ENCODE data around the gene GAS2.

GAS2 gene

GRCh38 chr11:22674470-22675439 is 8.3 kb downstream of the GAS2 start:
- DNase-seq: no peak

GRCh38 chr11:22677153-22677903 is 10.9 kb downstream of the GAS2 start:
- DNase-seq: no peak

DNA sequence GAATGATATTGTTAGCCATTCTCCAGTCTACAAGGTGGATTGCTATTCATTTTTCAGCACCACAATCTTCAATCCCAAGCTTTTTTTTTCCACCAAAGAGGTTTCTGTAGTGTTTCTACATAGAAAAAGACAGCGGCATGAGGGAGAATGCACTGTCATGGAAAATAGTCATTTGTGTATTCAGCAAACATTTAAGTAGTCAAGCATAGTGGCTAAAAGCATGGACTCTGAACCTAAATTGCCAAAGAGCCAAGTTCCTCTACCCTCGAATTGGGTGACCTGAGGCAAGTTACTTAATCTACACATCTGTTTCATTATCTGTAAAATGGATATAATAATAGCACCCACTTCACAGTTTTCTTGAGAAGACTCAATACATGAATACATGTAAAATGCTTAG is 14.2 kb downstream of the GAS2 start:
- DNase-seq: no peak

DNA sequence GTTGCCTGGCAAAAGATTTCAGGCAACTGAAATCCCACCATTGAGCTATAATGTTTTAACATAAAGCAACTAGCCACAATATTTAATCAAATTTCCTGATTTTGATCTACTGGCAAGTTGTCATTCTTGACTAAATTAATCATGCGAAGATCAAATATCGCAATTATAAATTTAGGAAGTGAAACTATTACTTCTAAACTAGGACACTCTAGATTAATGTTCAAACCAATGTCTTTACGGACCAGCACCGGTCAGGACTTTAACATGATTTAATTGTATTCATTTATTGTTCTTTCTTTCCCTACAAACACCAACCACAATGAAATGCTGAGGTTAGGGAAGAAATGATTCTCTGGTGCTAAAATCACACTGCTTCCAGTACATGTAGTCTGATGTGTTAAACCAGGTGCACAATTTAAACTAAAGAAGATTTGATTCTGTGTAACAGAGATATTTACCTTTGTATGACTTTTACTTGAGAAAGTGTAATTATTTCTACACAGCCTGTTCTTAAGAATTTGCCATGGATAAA is 14.9 kb downstream of the GAS2 start:
- DNase-seq: no peak

DNA sequence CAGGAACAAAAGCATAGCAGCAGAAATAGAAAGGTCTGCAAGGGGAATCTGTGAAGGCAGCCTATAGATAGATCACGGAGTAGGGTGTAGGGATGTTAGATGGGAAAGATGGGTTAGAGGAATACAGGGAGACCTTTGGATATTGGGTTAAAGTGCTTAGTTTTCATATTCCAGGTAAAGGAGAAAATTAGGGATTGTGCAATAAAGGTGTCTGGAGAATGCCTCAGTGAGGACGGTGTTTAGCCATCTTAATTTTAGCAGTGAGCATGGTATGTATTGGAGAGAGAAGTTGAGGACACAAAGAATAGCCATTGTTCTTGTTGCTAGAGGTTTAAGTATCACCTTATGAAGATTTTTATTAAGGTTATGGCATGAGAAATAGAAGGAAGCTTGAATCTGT is 17.7 kb downstream of the GAS2 start:
- no peak for DNase-seq

GRCh38 chr11:22685111-22685510 is 18.7 kb downstream of the GAS2 start:
- DNase-seq: no peak

DNA sequence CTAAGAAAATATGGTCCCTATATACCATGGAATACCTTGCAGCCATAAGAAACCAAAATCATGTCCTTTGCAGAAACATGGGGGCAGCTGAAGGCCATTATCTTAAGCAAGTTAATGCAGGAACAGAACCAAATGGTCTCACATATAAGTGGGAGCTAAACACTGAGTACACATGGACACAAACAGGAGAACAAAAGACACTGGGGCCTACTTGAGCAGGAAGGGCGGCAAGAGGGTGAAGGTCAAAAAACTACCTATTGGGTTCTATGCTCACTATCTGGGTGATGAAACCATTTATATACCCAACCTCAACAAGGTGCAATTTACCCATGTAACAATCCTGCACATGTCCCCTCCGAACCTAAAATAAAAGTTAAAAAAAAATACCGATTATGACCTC is 22.5 kb downstream of the GAS2 start:
- DNase-seq: peak; percentile 64

DNA sequence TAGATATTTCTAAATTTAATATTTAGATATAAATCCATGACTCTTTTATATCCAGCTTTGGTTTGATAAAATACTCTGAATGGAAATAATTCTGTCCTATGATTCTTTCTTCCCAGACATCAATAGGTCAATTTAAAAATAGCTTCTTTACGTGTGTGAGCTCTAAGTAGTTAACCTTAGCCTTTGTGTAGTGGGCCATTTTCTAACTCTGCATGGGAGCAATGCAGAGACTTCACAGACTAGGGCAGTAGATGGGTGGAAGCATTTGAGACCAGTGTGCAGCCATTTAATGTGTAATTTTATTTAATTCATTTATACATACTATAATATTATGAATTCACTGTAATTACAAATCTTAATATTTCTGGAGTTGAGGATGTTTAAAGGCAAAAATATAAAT is 23.8 kb downstream of the GAS2 start:
- DNase-seq: peak; percentile 70

DNA sequence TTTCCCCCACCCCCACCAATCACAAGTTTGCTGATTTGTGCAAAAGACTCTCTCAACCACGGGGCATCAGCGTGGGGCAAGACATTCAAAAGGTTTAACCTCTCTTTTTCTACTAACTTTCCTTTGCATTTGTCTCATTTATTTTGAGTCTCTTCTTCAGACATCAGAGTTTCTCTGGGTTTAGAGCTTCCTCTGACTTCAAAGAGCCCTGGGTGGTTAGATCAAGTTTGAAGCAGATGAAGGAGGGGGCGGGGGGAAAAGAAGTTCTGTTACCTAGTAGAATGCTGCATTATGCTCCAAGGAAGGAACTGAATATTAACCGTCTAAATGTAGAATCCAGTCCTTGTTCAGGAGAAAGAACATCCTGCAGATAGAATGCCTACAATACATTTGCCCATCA is 24.5 kb downstream of the GAS2 start:
- no peak for DNase-seq

GRCh38 chr11:22699388-22699787 is 33.0 kb downstream of the GAS2 start:
- no peak for DNase-seq

GRCh38 chr11:22702031-22702430 is 35.6 kb downstream of the GAS2 start:
- no peak for DNase-seq

GRCh38 chr11:22703040-22703439 is 36.6 kb downstream of the GAS2 start:
- peak; percentile 69 for DNase-seq

DNA sequence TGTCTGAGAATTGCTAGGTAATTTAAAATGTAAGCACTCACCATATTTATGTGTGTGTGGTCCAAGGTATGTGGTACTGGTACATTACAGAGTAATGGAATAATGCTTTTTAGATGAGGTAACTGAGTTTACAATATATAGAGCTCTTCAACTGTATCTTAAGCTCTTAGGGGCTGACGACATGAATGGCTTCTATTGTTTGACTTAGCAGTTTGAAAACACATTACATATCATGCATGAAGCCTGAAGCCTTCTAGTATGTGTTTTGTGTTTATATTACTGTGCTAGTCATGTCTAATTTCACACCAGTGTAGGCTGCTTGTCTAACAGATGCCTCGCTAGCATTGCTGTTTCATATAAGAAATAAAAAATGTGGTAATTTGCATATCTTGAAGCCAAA is 37.2 kb downstream of the GAS2 start:
- DNase-seq: peak; percentile 52

DNA sequence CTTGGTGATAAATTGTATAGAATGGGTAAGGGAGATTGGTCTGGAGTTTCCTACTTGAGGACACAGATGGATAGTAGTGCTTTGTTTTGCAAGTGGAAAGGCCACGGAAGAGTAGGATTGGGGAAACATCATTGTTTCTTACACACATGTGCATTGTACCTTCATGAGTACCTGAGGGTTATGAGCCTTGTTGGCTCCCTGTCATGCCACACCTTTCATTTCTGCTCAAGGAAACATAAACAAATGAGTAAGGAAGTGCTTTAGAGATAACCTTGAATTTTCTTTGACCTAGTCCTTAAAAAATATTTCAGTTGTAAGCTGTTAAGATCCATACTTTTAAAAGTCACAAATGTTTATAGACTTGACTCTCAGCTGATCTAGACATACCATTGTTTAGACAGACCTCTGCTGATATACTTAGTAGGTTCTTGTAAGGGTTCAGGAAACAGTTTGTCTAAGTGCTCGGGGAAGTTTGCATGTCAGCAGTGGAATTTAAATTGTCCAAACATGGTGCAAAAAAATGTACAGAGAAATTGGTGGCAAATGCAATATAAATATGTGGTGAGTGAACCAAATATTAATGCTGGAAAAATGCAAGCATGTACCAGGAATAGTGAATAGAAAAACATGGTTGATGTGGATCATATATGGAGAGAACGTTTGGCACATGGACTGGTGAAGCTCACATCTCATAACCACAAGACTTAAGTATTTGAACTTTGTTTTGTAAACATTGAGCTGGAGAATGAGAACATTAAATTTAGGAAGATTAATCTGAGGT is 40.9 kb downstream of the GAS2 start:
- no peak for DNase-seq

DNA sequence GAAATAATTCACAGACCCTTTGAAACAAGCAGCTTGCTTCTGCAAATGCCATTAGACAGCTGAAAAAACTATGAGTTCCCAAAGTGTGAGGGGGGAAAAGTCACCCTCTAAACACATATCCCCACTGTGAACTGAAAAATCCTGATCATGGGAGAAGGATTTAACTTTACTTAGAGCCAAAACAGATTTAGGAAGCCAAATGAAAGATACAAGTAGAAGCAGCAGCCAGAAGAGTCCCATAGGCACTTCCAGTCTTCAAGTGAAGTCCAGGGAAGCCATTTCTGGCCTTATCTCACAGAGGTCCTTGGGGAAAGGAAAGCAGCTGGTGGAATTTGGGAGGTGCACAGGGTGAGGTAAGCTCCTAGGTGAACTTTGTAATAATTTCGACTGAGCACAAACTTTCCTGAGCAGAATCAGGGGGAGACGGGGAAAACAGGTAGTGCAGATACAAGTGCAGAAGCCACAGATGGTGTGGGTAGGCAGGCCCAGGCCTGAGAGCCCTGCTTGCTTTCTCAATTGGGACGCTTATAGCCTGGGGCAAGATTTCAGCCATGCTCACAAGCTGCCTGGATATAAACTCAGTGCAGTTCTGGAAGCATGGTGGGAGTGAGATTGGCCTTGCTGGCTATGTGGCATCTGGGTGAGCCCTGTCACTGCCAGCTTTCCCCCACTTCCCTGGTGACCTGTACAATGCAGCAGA is 44.8 kb downstream of the GAS2 start:
- DNase-seq: no peak

GRCh38 chr11:22711880-22712279 is 45.5 kb downstream of the GAS2 start:
- DNase-seq: no peak

DNA sequence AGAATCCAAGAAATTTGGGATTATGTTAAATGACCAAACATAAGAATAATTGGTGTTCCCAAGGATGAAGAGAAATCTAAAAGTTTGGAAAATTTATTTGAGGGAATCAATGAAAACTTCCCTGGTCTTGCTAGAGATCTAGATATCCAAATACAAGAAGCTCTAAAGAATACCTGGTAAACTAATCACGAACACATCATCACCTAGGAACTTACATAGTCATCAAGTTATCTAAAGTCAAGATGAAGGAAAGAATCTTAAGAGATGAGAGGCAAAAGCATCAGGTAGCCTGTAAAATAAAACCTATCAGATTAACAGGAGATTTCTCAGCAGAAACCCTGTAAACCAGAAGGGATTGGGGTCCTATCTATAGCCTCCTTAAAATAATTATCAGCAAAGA is 46.9 kb downstream of the GAS2 start:
- no peak for DNase-seq

DNA sequence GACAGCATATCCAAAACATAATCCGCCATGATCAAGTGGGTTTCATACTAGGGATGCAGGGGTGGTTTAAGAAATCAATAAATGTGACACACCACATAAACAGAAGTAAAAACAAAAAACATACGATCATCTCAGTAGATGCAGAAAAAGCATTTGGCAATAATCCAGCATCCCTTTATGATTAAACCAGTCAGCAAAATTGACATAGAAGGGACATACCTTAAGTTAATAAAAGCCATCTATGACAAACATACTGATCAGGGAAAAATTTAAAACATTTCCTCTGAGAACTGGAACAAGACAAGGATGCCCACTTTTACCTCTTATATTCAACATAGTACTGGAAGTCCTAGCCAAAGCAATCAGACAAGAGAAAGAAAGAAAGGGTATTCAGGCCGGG is 49.6 kb downstream of the GAS2 start:
- DNase-seq: no peak

DNA sequence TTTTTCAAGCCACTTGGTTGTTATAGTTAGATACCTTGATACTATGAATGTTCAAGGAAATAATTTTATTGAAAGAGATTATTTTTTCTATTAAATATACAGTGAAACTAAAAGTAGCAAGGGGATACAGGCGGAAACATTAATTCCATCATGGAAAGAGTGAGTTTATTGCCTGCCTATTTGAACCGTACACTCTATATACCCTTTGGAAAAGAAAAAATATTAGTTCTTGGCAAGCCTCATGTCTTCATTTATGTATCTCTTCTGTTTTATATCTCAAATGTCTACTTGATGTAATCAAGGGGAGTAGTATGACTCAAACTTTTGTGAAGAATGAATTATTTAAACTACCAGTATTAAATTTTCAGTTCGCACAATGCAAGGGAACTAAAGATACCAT is 54.0 kb downstream of the GAS2 start:
- DNase-seq: no peak

- DNase-seq: no peak
Observed at GRCh38 chr11:22723274-22723673, 56.9 kb downstream of the GAS2 start.

DNA sequence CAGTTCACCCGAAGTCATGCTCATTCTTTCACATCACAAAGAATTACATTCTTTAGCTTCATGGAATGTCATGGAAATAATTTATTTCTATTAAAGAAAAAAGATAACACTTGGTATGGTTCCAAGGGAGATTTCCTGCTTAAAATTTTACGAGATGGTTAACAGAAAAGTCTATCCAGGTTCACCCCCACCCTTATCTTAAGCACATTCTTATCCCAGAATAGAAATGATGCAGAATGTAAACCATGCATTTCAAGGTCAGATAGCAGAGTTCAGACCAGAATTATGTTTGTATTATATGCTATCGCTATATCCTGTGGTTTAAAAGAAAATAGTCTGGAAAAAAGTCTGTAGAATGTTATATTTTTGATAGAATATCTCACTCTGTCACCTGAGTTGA is 58.7 kb downstream of the GAS2 start:
- no peak for DNase-seq

GRCh38 chr11:22728600-22729389 is 62.4 kb downstream of the GAS2 start:
- DNase-seq: no peak
